Measurements from ENCODE around the gene YPEL5. TPM values are rescaled to one million over a fixed set of nuclear protein-coding genes. Genes with fewer than 3 reads are reported as not detected.

YPEL5 gene
- total RNA-seq, 1 experiment from 2014 or later: 27.1 TPM

- no peaks in the 10 kb centered on the region for H3K79me2 ChIP-seq (ENCODE audit: insufficient read depth, low read length)
- H3K9ac ChIP-seq (ENCODE audit: low read length): no peak overlapping the region
- no peak overlapping the region for H3K27ac ChIP-seq (ENCODE audit: low read depth, low read length)
- POLR2A ChIA-PET: interaction anchor here (0.6 to 1.4 kb wide), 2 partner anchors 82 to 546 kb away, joined by 3 to 8 read pairs; no protein-coding TSS in a partner anchor
- no peaks in the 10 kb centered on the region for H3K9me2 ChIP-seq (ENCODE audit: insufficient read depth)
- ATAC-seq (peak; percentile 100), DNase-seq (ENCODE audit: low read depth, low spot score) (peak; percentile 91)
- intact Hi-C loops (cut with micrococcal nuclease): loop anchor here (1.0 to 10.0 kb wide), 5 partner anchors 43 to 1160 kb away; no protein-coding TSS in a partner anchor
- H3K4me1 ChIP-seq (ENCODE audit: control insufficient read depth in 1 of 2, insufficient read depth in 2 of 2, low read length in 2 of 2): peaks cover 0 to 6% of the 10 kb centered on the region in 2 experiments; a peak in 1 of 4 replicates
- H2AFZ ChIP-seq (ENCODE audit: low read depth, low read length, poor library complexity, severe bottlenecking): no peak overlapping the region
- no peak overlapping the region for H3K4me3 ChIP-seq (replicated peaks in 1 of 2; ENCODE audit: low read depth in 1 of 2, low read length in 2 of 2)
- TF ChIP-seq EZH2 (IDR thresholded peaks at IDR 0.05) (no peak), RAD21 (IDR thresholded peaks at IDR 0.05; ENCODE audit: low read depth) (peak; percentile 92), CTCF (IDR thresholded peaks at IDR 0.05 in 2 of 3, conservative IDR thresholded peaks at IDR 0.05 in 1 of 3; ENCODE audit: borderline replicate concordance in 1 of 3, insufficient read depth in 1 of 3, low read depth in 2 of 3, low read length in 2 of 3) (peak; percentile 80 to 99 (median 90)), TCF7L2 (IDR thresholded peaks at IDR 0.05; ENCODE audit: borderline replicate concordance, extremely low read depth, insufficient read depth, insufficient read length) (no peak), CBX3 (IDR thresholded peaks at IDR 0.05; ENCODE audit: low read depth) (peak; percentile 80; the same call in 1 of the 2 replicates), SP1 (IDR thresholded peaks at IDR 0.05; ENCODE audit: low read depth) (no peak), ZBTB33 (IDR thresholded peaks at IDR 0.05; ENCODE audit: extremely low read depth, insufficient replicate concordance, low read length) (peak; percentile 21), POLR2AphosphoS5 (IDR thresholded peaks at IDR 0.05; ENCODE audit: low read depth, low read length) (peak; percentile 30; the same call in 1 of the 2 replicates), ELF1 (IDR thresholded peaks at IDR 0.05; ENCODE audit: borderline replicate concordance, low read depth) (no peak), YY1 (IDR thresholded peaks at IDR 0.05; ENCODE audit: extremely low read depth, insufficient replicate concordance, low read depth, low read length) (no peak), ZNF274 (IDR thresholded peaks at IDR 0.05; ENCODE audit: low read depth, low read length) (no peak), POLR2A (IDR thresholded peaks at IDR 0.05; ENCODE audit: borderline replicate concordance, extremely low read depth, insufficient read depth, insufficient read length) (no peak), EGR1 (IDR thresholded peaks at IDR 0.05; ENCODE audit: low read depth) (no peak), JUND (IDR thresholded peaks at IDR 0.05) (no peak), CEBPB (IDR thresholded peaks at IDR 0.05; ENCODE audit: low read depth) (peak; percentile 67), SIN3A (IDR thresholded peaks at IDR 0.05; ENCODE audit: low read depth) (no peak), MAX (IDR thresholded peaks at IDR 0.05) (peak; percentile 38; the same call in 1 of the 2 replicates)
- H3K4me2 ChIP-seq (ENCODE audit: low read length): no peak overlapping the region
- no TSS peak for BruUV-seq (replicated peaks)
- CTCF ChIA-PET: interaction anchor here (0.5 to 4.9 kb wide), 33 partner anchors 10 to 1169 kb away, joined by 3 to 152 read pairs (median 4); partner anchors contain the start of gene YPEL5
- RAD21 ChIA-PET (ENCODE audit: low non-redundant PET in 1 of 2, low total read pairs in 2 of 2, uncharacterized antibody in 2 of 2, unreplicated experiment in 2 of 2): interaction anchor here (0.5 to 2.2 kb wide), 11 partner anchors 19 to 549 kb away, joined by 3 to 19 read pairs (median 4); partner anchors contain the start of gene YPEL5 (in 1 of the 2)
- no peaks in the 10 kb centered on the region for H4K20me1 ChIP-seq (ENCODE audit: insufficient read depth)
- H3K27me3 ChIP-seq (ENCODE audit: insufficient read depth, low read length): no peaks in the 10 kb centered on the region
- no peaks in the 10 kb centered on the region for H3K36me3 ChIP-seq (ENCODE audit: control insufficient read depth in 1 of 2, insufficient read depth in 2 of 2, low read length in 2 of 2)
- H3K9me3 ChIP-seq (ENCODE audit: control insufficient read depth in 1 of 2, insufficient read depth in 1 of 2, low read depth in 1 of 2, low read length in 2 of 2): no peaks in the 10 kb centered on the region
Measured at GRCh38 chr2:30165050-30165520, 18.3 kb downstream of the YPEL5 start.

All from HCT116 (cell line).